HepG2 (cell line): ENCODE measurements around the gene TPRA1. TPM values are rescaled to one million over a fixed set of nuclear protein-coding genes. Genes with fewer than 3 reads are reported as not detected.

Experiments used
- ATAC-seq: fragments of 200-7000 bp; cut with Tn5 transposase; 3 replicates; pipeline ENCODE4 v1.9.1; 2020; ENCODE audit warnings: mild to moderate bottlenecking, moderate library complexity
- BruUV-seq: library from RNA; stranded (reverse); fragments of 400-500 nt; replicated peaks from 2 replicates; lab custom pipeline; 2021; lab: Mats Ljungman, UMichigan
- CTCF ChIA-PET: fragments of 300-600 bp; formaldehyde crosslinking; extraction: SDS; loops from one replicate; lab custom pipeline; 2021; ENCODE audit warnings: low total read pairs, inconsistent platforms, low intra/inter-chr PET ratio; lab: Yijun Ruan, JAX
- POLR2A ChIA-PET: fragments of 350-600 bp; sonication (Branson Sonifier 250); formaldehyde crosslinking; loops from one replicate; lab custom pipeline; 2020; ENCODE audit warnings: antibody characterized with exemption, inconsistent platforms; lab: Yijun Ruan, JAX
- DNase-seq: peaks from one replicate; pipeline ENCODE4 v3.0.0-alpha.2; 2015; ENCODE audit warnings: low spot score
- FAIRE-seq: peaks from 3 replicates; lab custom pipeline; 2011; peaks lifted over from hg19 to GRCh38; lab: Jason Lieb, UNC
- H2AFZ ChIP-seq: one replicate; pipeline ENCODE4 v1.6.1; 2011; ENCODE audit warnings: low read length, inconsistent platforms
- H3K27ac ChIP-seq: fragments of 300-600 bp; 3 replicates; pipeline ENCODE4 v1.8.0; 2011; ENCODE audit warnings: mixed run types, mild to moderate bottlenecking, mixed read lengths, low read length, inconsistent platforms; ENCODE audit not compliant: insufficient read depth; ENCODE audit errors: extremely low read length
- H3K27me3 ChIP-seq, 2 experiments: fragments of 200-600 bp in 1 of 2; 2 replicates in 1 of 2; 3 replicates in 1 of 2; pipeline versions ENCODE4 v1.6.0 to v1.8.0; 2011; ENCODE audit warnings: low read length in 2 of 2, mild to moderate bottlenecking in 2 of 2, moderate library complexity in 2 of 2, inconsistent platforms in 1 of 2; ENCODE audit not compliant: insufficient read depth in 2 of 2, control insufficient read depth in 1 of 2
- H3K36me3 ChIP-seq, 2 experiments: fragments of 200-600 bp in 1 of 2; replicated peaks in 1 of 2; 2 replicates in 1 of 2; 3 replicates in 1 of 2; pipeline versions ENCODE4 v1.5.1 to v1.8.0; 2011; ENCODE audit warnings: low read length in 2 of 2, inconsistent platforms in 1 of 2; ENCODE audit not compliant: insufficient read depth in 2 of 2, control insufficient read depth in 1 of 2
- H3K4me1 ChIP-seq: 2 replicates; pipeline ENCODE4 v1.5.1; 2012; ENCODE audit warnings: low read length, inconsistent platforms; ENCODE audit not compliant: insufficient read depth
- H3K4me2 ChIP-seq: 2 replicates; pipeline ENCODE4 v1.6.0; 2011; ENCODE audit warnings: low read depth, low read length, inconsistent platforms
- H3K4me3 ChIP-seq, 3 experiments: fragments of 200-600 bp in 1 of 3; sonication (generic), shearing (Covaris generic) in 1 of 3; replicated peaks in 1 of 3; 2 replicates each; pipeline ENCODE4 v1.5.1; 2011 to 2016; ENCODE audit warnings: low read length in 3 of 3, inconsistent platforms in 2 of 3, low read depth in 2 of 3, mild to moderate bottlenecking in 2 of 3, control low read depth in 1 of 3, mixed read lengths in 1 of 3; ENCODE audit not compliant: insufficient read depth in 1 of 3
- H3K79me2 ChIP-seq: one replicate; pipeline ENCODE4 v1.6.1; 2011; ENCODE audit warnings: low read length, inconsistent platforms; ENCODE audit not compliant: insufficient read depth
- H3K9ac ChIP-seq: 2 replicates; pipeline ENCODE4 v1.6.0; 2011; ENCODE audit warnings: mild to moderate bottlenecking, low read depth, low read length, inconsistent platforms; ENCODE audit not compliant: insufficient read depth
- H3K9me3 ChIP-seq: 2 replicates; pipeline ENCODE4 v1.5.1; 2012; ENCODE audit warnings: mild to moderate bottlenecking, low read length
- H4K20me1 ChIP-seq: 2 replicates; pipeline ENCODE4 v1.6.0; 2011; ENCODE audit warnings: inconsistent platforms, mild to moderate bottlenecking, low read length, moderate library complexity; ENCODE audit not compliant: insufficient read depth
- BORCS8-MEF2B ChIP-seq: sonication (generic); formaldehyde crosslinking; IDR thresholded peaks from 2 replicates; pipeline ENCODE4 v1.8.0; 2022; ENCODE audit warnings: mild to moderate bottlenecking, missing genetic modification reagents
- CREBL2 ChIP-seq: sonication (generic); formaldehyde crosslinking; IDR thresholded peaks from 2 replicates; pipeline ENCODE4 v1.8.1; 2023; ENCODE audit warnings: missing genetic modification reagents, mild to moderate bottlenecking, borderline replicate concordance
- EZH2 ChIP-seq: conservative IDR thresholded peaks from 2 replicates; pipeline ENCODE4 v1.6.1; 2012; ENCODE audit warnings: mild to moderate bottlenecking, low read depth, low read length, moderate library complexity
- FOXP4 ChIP-seq: sonication (generic); formaldehyde crosslinking; IDR thresholded peaks from 2 replicates; pipeline ENCODE4 v1.4.0; 2020; ENCODE audit warnings: missing genetic modification reagents
- NR0B2 ChIP-seq: sonication (generic); formaldehyde crosslinking; IDR thresholded peaks from 2 replicates; pipeline ENCODE4 v1.4.0; 2020; ENCODE audit warnings: mild to moderate bottlenecking, missing genetic modification reagents
- POGZ ChIP-seq: sonication (generic); formaldehyde crosslinking; IDR thresholded peaks from 2 replicates; pipeline ENCODE4 v1.4.0; 2020; ENCODE audit warnings: mild to moderate bottlenecking, missing genetic modification reagents
- PPARG ChIP-seq: conservative IDR thresholded peaks from 2 replicates; pipeline ENCODE4 v1.6.1; 2016; ENCODE audit warnings: missing biosample characterization, missing genetic modification reagents
- RORA ChIP-seq: sonication (generic); formaldehyde crosslinking; IDR thresholded peaks from 2 replicates; pipeline ENCODE4 v1.5.0; 2020; ENCODE audit warnings: mild to moderate bottlenecking, missing genetic modification reagents, moderate library complexity
- SNAPC5 ChIP-seq: sonication (generic); formaldehyde crosslinking; IDR thresholded peaks from 2 replicates; pipeline ENCODE4 v1.8.1; 2023; ENCODE audit warnings: mild to moderate bottlenecking, missing genetic modification reagents, borderline replicate concordance
- SP4 ChIP-seq: sonication (generic); formaldehyde crosslinking; IDR thresholded peaks from 2 replicates; pipeline ENCODE4 v1.8.1; 2023; ENCODE audit warnings: mild to moderate bottlenecking, missing genetic modification reagents
- TEAD3 ChIP-seq: optimal IDR thresholded peaks from 2 replicates; pipeline ENCODE3; 2016; ENCODE audit warnings: borderline replicate concordance
- ZMAT5 ChIP-seq: sonication (generic); formaldehyde crosslinking; IDR thresholded peaks from 2 replicates; pipeline ENCODE4 v1.5.0; 2020; ENCODE audit warnings: mild to moderate bottlenecking, low read depth, missing genetic modification reagents, borderline replicate concordance
- ZNF224 ChIP-seq: sonication (generic); formaldehyde crosslinking; IDR thresholded peaks from 2 replicates; pipeline ENCODE4 v1.5.0; 2020; ENCODE audit warnings: mild to moderate bottlenecking, missing genetic modification reagents
- ZNF282 ChIP-seq: fragments of 450-650 bp; IDR thresholded peaks from 2 replicates; pipeline ENCODE4 v1.6.1; 2018; ENCODE audit not compliant: partially characterized antibody
- ZNF484 ChIP-seq: sonication (generic); formaldehyde crosslinking; IDR thresholded peaks from 2 replicates; pipeline ENCODE4 v1.5.1; 2020; ENCODE audit warnings: mild to moderate bottlenecking, low read depth, missing genetic modification reagents, borderline replicate concordance
- ZNF564 ChIP-seq: sonication (generic); formaldehyde crosslinking; IDR thresholded peaks from 2 replicates; pipeline ENCODE4 v1.8.1; 2023; ENCODE audit warnings: mild to moderate bottlenecking, missing genetic modification reagents
- ZXDC ChIP-seq: sonication (generic); formaldehyde crosslinking; IDR thresholded peaks from 2 replicates; pipeline ENCODE4 v1.5.0; 2020; ENCODE audit warnings: mild to moderate bottlenecking, missing genetic modification reagents
- WGBS: methylation state at CpG from one replicate; pipeline ENCODE4 v1.1.6; 2017; ENCODE audit warnings: low lambda C conversion rate; 5-methylcytosine and 5-hydroxymethylcytosine counted together
- in situ Hi-C: cut with HindIII; loops from 2 replicates; pipeline ENCODE4 v1.10.0; 2017; ENCODE audit warnings: low pct_unique_long_range_greater_than_20kb; ENCODE audit not compliant: extremely low pct_ligation_motif_present
- intact Hi-C: fragments of 100-400 bp; cut with micrococcal nuclease; formaldehyde crosslinking; loops from one replicate; pipeline ENCODE4 v1.10.0; 2022; ENCODE audit not compliant: unreplicated experiment
- polyA plus RNA-seq, 8 experiments: library from polyadenylated mRNA; depleted of rRNA in 3 of 8; stranded (reverse) in 7 of 8; unstranded in 1 of 8; fragments of >200 nt; fragmentation: Illumina TruSeq in 4 of 8; extraction: Trizol in 4 of 8; gene quantifications; 2 replicates each; pipeline versions ENCODE4 v1.2.1 to v1.2.3, GENCODE V29; 2011 to 2016; ENCODE audit warnings: low read depth in 4 of 8, missing spikeins in 1 of 8, mixed read lengths in 1 of 8; ENCODE audit not compliant: insufficient read depth in 1 of 8
- total RNA-seq, 5 experiments: library from RNA; depleted of rRNA; stranded (reverse); fragments of >200 nt; fragmentation: Illumina TruSeq; extraction: Trizol; gene quantifications; 2 replicates each; pipeline ENCODE4 v1.2.3, GENCODE V29; 2016; ENCODE audit warnings: low read depth in 1 of 5

The TPRA1 gene
- total and polyA plus RNA-seq, 2 of the 13 experiments (the other 11 are each of a cell fraction or from before 2014, with no cell fraction given): 25.4 to 25.8 TPM

- no peak for TF ChIP-seq SP4 (CRISPR knock-in tag)
- no peak for TF ChIP-seq ZXDC (CRISPR knock-in tag)
- TF ChIP-seq SNAPC5: no peak
- no peak for TF ChIP-seq CREBL2
- TF ChIP-seq ZNF484 (CRISPR knock-in tag): no peak
- no peak for TF ChIP-seq ZNF224 (CRISPR knock-in tag)
- TF ChIP-seq PPARG: no peak
- TF ChIP-seq POGZ (CRISPR knock-in tag): no peak
- no peak for TF ChIP-seq ZNF282
- no peak for TF ChIP-seq TEAD3 (CRISPR knock-in tag)
These were observed 49.2 kb downstream of the TPRA1 start (continued) for GRCh38 chr3:127541320-127541719.

GRCh38 chr3:127539366-127540060 is 51.0 kb downstream of the TPRA1 start:
- WGBS: 18% methylated on average over 10 of the region's 17 CpGs
- intact Hi-C loops: loop anchor here (5.0 to 10.0 kb wide), 2 partner anchors 555 to 862 kb away; partner anchors contain the start of gene PLXNA1
- H4K20me1 ChIP-seq: no peaks in the 10 kb centered on the region
- TF ChIP-seq ZMAT5 (no peak), ZNF564 (CRISPR knock-in tag) (no peak), NR0B2 (CRISPR knock-in tag) (no peak), EZH2 (no peak), BORCS8-MEF2B (CRISPR knock-in tag) (no peak), FOXP4 (CRISPR knock-in tag) (no peak), RORA (CRISPR knock-in tag) (no peak)

More at GRCh38 chr3:127539366-127540060, 51.0 kb downstream of the TPRA1 start:
- Histone ChIP-seq H3K9me3 (no peaks in the 10 kb centered on the region), H2AFZ (no peak overlapping the region), H3K4me1 (peaks cover 17% of the 10 kb centered on the region), H3K36me3 (no peaks in the 10 kb centered on the region), H3K79me2 (no peaks in the 10 kb centered on the region), H3K9ac (no peak overlapping the region), H3K27me3 (peaks cover 4 to 35% of the 10 kb centered on the region in 2 experiments; a peak in 4 of 5 replicates), H3K4me3 (no peak overlapping the region), H3K4me2 (no peak overlapping the region), H3K27ac (no peak overlapping the region)
- DNase-seq (no peak), FAIRE-seq (no peak), ATAC-seq (no peak)
- in situ Hi-C loops: no loop called here
- CTCF ChIA-PET: no interaction called here
- no TSS peak for BruUV-seq
- POLR2A ChIA-PET: no interaction called here
